ENCODE results near the gene SETD5.
A peak's percentile ranks its signal among the peaks of the same experiment; 100 is the strongest.

The SETD5 gene

DNA sequence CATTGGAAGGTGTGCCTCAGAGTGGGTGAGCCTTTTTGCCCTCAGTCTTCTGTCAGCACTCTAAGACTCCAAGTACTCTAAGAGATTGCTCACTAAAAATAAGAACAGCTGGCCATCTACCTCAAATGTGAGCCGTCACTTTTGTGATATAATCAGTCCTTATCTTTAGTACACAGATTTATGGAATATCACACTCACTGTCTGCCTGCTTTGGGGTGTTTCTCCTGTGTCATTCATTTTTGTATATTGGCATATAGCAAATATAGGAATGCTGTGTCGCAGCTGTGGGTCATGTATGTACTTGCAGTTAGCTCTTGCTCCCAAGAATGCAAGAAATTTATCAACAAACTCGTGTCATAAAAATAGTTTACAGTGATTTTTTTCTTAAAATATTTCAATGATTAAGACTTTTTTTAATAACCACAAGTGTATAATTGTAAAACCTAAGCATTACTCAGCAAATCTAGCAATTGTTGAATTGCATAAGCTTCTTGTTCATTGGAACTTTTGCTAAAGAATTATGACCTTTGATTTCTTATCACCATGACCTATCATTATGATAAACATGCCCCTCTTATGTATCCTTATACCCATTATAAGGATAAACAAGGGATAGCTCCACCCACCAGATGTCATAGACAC is 18.8 kb downstream of the SETD5 start:
- TF ChIP-seq, protein P1, sequence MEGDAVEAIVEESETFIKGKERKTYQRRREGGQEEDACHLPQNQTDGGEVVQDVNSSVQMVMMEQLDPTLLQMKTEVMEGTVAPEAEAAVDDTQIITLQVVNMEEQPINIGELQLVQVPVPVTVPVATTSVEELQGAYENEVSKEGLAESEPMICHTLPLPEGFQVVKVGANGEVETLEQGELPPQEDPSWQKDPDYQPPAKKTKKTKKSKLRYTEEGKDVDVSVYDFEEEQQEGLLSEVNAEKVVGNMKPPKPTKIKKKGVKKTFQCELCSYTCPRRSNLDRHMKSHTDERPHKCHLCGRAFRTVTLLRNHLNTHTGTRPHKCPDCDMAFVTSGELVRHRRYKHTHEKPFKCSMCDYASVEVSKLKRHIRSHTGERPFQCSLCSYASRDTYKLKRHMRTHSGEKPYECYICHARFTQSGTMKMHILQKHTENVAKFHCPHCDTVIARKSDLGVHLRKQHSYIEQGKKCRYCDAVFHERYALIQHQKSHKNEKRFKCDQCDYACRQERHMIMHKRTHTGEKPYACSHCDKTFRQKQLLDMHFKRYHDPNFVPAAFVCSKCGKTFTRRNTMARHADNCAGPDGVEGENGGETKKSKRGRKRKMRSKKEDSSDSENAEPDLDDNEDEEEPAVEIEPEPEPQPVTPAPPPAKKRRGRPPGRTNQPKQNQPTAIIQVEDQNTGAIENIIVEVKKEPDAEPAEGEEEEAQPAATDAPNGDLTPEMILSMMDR (IDR thresholded peaks at IDR 0.05; ENCODE audit: low read depth, low read length, missing control alignments), result no peak
- no peak for DNase-seq (ENCODE audit: low read depth)
- in situ Hi-C loops (cut with HindIII; ENCODE audit: low sequenced_read_pairs), result no loop called here

DNA sequence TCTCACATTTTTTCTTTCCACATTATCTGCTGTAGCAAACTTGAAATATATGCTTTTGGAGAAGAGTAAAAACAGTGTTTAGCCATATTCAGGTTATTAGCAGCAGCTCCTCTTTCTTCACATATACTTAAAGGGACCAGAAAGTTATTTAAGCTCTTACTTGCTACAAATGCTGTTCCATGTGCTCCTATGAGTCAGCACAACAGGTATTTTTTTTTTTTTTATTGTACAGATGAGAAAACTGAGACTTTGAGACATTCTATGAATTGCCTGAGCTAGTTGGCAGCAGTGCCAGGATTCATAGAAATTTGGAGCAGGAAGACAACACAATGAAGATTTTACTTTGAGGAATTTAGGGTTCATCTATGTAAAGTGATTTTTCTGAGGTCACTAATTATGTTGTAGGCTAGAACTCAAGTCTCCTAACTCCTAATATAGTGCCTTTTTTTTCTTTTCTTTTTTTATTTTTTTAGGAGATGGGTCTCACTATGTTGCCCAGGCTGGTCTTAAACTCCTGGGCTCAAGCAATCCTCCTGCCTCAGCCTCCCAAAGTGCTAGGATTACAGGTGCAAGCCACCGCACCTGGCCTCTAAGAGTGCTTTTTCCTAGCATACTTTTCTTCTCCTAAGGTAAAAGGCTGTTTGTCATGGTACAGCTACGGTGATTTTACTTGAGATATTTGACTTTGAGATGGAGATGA is 23.6 kb downstream of the SETD5 start:
- in situ Hi-C loops (cut with HindIII; ENCODE audit: low sequenced_read_pairs), result no loop called here
- H3K4me3 ChIP-seq (ENCODE audit: low read depth, low read length), result no peak overlapping the region
- TF ChIP-seq, protein P1 (IDR thresholded peaks at IDR 0.05; ENCODE audit: low read depth, low read length, missing control alignments), result no peak
- DNase-seq (ENCODE audit: low read depth), result no peak

More for the DNA sequence above, 18.8 kb downstream of the SETD5 start:
- no peak overlapping the region for H3K4me3 ChIP-seq (ENCODE audit: low read depth, low read length)

DNA sequence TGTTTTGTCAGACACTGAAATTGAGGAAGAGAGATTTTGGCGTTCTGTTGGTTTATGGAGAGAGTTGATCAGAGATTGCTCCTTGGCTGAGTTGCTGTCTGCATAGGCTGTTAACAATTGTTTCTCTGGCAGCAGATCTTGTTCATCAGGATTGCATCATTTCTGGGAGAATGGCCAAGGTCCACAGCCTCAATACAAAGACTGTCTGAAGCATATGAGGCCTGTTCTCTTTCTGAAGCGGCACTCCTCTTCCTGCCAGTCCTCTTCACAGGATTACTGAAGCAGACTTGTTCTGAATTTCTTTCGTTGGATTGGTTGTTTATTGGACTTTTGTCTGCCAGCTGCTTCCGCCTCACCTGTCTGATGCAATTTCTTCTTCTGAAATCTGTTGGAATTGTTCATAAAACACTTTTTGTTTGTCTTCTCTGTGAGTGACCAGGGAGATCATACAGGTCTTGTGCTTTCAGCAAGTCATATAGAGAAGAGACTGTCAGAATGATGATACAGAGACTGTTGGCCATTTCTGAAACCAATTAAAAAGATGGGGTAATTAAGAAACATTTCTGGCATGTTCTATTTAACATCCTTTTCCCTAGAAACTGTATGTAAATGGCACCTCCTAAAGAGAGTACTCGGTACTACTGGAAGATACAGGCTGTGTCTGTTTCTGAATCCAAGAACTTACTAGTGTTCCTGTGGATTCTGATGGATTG is 25.5 kb downstream of the SETD5 start:
- in situ Hi-C loops (cut with HindIII; ENCODE audit: low sequenced_read_pairs), result no loop called here
- peak overlapping the region; percentile 4 for H3K4me3 ChIP-seq (ENCODE audit: low read depth, low read length)

DNA sequence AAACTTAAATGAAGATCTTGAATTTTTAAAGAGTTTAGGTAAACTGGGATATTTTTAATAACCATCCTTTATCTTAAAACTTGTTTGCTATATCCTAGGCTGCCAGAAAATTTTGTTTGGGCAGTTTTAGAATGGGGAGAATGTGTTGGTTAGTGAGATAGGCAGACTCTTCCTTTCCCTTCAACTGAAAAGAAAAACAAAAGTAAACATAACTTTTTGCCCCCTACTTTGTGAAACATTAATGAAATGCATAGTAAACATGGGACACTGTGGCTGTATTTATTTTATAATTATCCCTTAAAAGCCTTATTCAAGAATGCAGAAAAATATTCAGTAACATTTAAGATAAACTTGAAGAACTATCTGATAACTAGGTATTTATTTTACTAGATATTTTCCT is 31.0 kb downstream of the SETD5 start:
- in situ Hi-C loops (cut with HindIII; ENCODE audit: low sequenced_read_pairs), result no loop called here
- TF ChIP-seq, protein P1 (IDR thresholded peaks at IDR 0.05; ENCODE audit: low read depth, low read length, missing control alignments), result no peak
- DNase-seq (ENCODE audit: low read depth), result no peak
- no peak overlapping the region for H3K4me3 ChIP-seq (ENCODE audit: low read depth, low read length)

More for the DNA sequence above, 25.5 kb downstream of the SETD5 start:
- TF ChIP-seq, protein P1 (IDR thresholded peaks at IDR 0.05; ENCODE audit: low read depth, low read length, missing control alignments), result peak; percentile 62
- peak; percentile 98 for DNase-seq (ENCODE audit: low read depth)

DNA sequence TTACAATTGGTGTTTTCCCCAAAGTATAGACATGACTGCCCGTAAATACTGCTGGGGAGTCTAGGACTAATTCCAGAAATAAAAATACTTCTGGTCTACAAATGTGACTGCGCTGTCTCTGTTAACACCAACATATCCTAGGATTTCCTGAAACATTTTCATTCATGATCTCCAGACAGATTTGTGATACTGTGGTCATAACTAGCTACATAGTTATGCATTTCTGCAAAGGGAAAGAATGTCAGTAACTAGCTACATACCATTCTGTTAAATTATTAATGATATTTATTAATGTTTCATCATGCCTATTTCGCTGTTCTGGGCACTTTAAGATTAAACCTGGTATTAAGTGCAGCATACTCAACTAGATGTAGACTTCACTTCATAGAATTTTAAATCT is 33.3 kb downstream of the SETD5 start:
- DNase-seq (ENCODE audit: low read depth), result no peak
- no peak overlapping the region for H3K4me3 ChIP-seq (ENCODE audit: low read depth, low read length)
- TF ChIP-seq, protein P1 (IDR thresholded peaks at IDR 0.05; ENCODE audit: low read depth, low read length, missing control alignments), result no peak
- in situ Hi-C loops (cut with HindIII; ENCODE audit: low sequenced_read_pairs), result no loop called here

DNA sequence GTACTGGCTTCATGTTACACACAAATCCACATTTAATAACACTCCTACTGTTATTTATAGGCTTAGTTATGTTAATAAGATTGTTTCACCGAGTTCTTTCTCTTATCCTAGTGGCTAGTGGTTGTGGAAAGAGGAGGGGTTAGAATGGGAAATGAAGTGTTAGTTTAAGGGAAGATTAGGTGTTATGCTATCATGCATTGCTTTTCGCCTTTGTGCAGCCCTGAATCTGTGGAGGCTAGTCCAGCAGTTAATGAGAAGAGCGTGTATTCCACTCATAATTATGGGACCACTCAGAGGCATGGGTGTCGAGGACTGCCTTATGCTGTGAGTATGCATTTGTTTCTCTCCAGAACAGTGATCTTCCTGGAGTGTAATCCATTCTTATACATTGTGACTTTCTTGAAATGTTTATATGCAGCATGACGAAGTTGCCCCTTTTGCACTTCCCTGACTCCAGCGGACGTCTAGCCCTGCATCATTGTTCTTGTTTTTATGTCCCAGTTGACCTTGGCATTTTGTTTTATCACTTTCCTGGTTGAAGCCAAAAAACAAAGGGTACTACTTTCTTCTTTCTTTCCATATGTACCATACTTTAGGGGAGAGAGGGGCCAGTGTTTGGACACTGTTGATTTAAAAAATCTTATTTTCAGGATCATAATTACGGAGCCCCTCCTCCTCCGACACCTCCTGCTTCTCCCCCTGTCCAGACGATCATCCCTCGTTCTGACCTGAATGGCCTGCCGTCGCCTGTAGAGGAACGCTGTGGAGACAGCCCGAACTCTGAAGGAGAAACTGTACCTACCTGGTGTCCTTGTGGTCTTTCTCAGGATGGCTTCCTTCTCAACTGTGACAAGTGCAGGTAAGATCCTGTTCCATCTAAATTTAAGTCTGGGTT is 36.5 kb downstream of the SETD5 start:
- H3K4me3 ChIP-seq (ENCODE audit: low read depth, low read length), result no peak overlapping the region
- TF ChIP-seq, protein P1 (IDR thresholded peaks at IDR 0.05; ENCODE audit: low read depth, low read length, missing control alignments), result no peak
- in situ Hi-C loops (cut with HindIII; ENCODE audit: low sequenced_read_pairs), result no loop called here
- no peak for DNase-seq (ENCODE audit: low read depth)
